ENCODE measurements around the gene ZNRF1. TPM values are rescaled to one million over a fixed set of nuclear protein-coding genes. Genes with fewer than 3 reads are reported as not detected.

Gene ZNRF1
- total and polyA plus RNA-seq, 10 donors = 1.4 to 13.4 (median 6.4) TPM

DNA sequence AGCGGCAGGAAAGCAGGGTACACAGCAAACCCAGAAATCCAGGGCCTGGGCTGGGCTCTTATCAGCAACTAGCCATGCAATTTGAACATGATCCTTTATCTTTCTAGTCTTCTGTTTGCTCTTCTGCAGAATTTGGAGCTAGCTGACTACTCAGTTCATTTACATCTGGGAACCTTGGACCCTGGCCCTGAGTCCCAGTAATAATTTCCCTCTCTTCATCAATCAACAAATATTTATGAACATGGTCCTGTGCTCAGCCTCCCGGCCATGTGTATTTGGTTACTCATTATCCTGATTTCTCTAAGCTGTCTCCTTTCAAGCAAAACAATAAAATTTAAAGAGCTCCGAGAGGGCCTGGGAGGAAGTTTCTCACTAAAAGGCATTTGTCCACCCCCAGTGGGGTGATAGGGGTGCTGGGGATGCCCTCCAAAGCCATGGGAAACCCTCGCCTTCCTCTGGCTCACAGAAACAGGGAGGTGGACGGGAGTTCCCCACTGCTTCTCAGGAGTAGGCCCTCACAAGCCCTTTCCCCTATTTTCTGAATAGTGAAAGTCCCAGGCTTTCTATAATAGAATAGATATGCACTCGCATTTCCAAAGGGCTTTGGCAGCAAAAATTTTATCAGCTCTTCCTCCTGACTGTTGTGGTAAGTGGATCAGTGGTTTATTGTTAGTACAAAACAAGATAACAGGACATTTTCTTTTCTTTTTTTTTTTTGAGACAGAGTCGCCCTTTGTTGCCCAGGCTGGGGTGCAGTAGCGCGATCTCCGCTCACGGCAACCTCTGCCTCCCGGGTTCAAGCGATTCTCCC lies 7.0 kb upstream of the ZNRF1 start:
- Histone ChIP-seq H3K27me3 (replicated peaks in 1 of 7) (peaks cover 0 to 16% (median 0%) of the 10 kb centered on the region in 7 donors), H3K9me3 (no peaks in the 10 kb centered on the region), H3K27ac (no peak overlapping the region), H3K4me3 (no peak overlapping the region), H3K36me3 (no peaks in the 10 kb centered on the region), H3K4me1 (no peaks in the 10 kb centered on the region)
- no peak for DNase-seq
- TF ChIP-seq, protein P1, sequence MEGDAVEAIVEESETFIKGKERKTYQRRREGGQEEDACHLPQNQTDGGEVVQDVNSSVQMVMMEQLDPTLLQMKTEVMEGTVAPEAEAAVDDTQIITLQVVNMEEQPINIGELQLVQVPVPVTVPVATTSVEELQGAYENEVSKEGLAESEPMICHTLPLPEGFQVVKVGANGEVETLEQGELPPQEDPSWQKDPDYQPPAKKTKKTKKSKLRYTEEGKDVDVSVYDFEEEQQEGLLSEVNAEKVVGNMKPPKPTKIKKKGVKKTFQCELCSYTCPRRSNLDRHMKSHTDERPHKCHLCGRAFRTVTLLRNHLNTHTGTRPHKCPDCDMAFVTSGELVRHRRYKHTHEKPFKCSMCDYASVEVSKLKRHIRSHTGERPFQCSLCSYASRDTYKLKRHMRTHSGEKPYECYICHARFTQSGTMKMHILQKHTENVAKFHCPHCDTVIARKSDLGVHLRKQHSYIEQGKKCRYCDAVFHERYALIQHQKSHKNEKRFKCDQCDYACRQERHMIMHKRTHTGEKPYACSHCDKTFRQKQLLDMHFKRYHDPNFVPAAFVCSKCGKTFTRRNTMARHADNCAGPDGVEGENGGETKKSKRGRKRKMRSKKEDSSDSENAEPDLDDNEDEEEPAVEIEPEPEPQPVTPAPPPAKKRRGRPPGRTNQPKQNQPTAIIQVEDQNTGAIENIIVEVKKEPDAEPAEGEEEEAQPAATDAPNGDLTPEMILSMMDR (IDR thresholded peaks at IDR 0.05 in 8 of 11, conservative IDR thresholded peaks at IDR 0.05 in 3 of 11) = no peak
- TF ChIP-seq POLR2A (IDR thresholded peaks at IDR 0.05) (no peak), POLR2AphosphoS5 (IDR thresholded peaks at IDR 0.05) (no peak)
- intact Hi-C loops (cut with DNase I; ENCODE audit: low total_unique reads) = no loop called here
- WGBS, 5 donors = 66 to 78% (median 76%) methylated on average over 13 of the region's 13 CpGs

DNA sequence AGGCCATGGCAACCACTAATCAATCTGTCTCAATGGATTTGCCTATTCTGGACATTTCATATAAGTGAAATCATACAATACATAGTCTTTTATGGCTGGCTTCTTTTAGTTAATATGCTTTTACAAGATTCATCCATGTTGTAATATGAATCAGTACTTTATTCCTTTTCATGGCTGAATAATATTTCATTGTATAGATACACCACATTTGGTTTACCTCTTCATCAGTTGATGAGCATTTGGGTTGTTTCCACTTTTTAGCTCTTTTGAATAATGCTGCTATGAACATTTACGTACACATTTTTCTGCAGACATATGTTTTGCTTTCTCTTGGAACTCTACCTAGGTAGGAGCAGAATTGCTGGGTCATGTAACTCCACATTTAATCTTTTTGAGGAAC lies 2.8 kb upstream of the ZNRF1 start:
- peaks cover 0 to 39% (median 17%) of the 10 kb centered on the region in 7 donors for H3K27me3 ChIP-seq (replicated peaks in 1 of 7)
- no peak overlapping the region for H3K4me3 ChIP-seq
- TF ChIP-seq POLR2A (IDR thresholded peaks at IDR 0.05) (no peak), POLR2AphosphoS5 (IDR thresholded peaks at IDR 0.05) (no peak)
- TF ChIP-seq, protein P1 (IDR thresholded peaks at IDR 0.05 in 8 of 11, conservative IDR thresholded peaks at IDR 0.05 in 3 of 11) = no peak
- H3K27ac ChIP-seq = no peak overlapping the region
- intact Hi-C loops (cut with DNase I; ENCODE audit: low total_unique reads) = no loop called here
- 88 to 100% (median 97%) methylated on average over 1 of the region's 1 CpG for WGBS, 5 donors
- H3K4me1 ChIP-seq = peaks cover 13 to 28% (median 24%) of the 10 kb centered on the region in 6 donors
- no peaks in the 10 kb centered on the region for H3K9me3 ChIP-seq
- H3K36me3 ChIP-seq = no peaks in the 10 kb centered on the region
- no peak for DNase-seq

DNA sequence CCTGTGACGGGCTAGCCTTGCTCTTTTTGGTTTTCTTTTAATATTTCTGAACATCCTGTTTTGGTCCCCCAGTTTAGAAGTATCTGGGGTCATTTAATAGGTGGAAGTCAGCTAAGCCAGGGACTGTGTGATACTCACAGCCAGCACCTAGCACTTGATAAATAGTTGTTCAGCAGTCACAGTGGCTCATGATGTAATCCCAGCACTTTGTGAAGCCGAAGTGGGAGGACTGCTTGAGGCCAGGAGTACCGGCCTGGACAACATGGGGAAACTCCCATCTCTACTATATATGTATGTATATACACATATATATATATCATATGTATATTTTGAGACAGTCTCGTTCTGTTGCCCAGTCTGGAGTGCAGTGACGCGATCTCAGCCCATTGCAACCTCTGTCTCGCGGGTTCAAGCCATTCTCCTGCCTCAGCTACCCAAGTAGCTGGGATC lies 1.8 kb upstream of the ZNRF1 start:
- H3K4me1 ChIP-seq = peaks cover 13 to 39% (median 27%) of the 10 kb centered on the region in 6 donors
- TF ChIP-seq POLR2AphosphoS5 (IDR thresholded peaks at IDR 0.05) (no peak), POLR2A (IDR thresholded peaks at IDR 0.05) (no peak)
- TF ChIP-seq, protein P1 (IDR thresholded peaks at IDR 0.05 in 8 of 11, conservative IDR thresholded peaks at IDR 0.05 in 3 of 11) = no peak
- H3K9me3 ChIP-seq = no peaks in the 10 kb centered on the region
- WGBS, 5 donors = 82 to 89% (median 85%) methylated on average over 8 of the region's 8 CpGs
- H3K27me3 ChIP-seq (replicated peaks in 1 of 7) = peaks cover 0 to 40% (median 17%) of the 10 kb centered on the region in 7 donors
- no peak overlapping the region for H3K27ac ChIP-seq
- H3K4me3 ChIP-seq = no peak overlapping the region
- no peaks in the 10 kb centered on the region for H3K36me3 ChIP-seq
- intact Hi-C loops (cut with DNase I; ENCODE audit: low total_unique reads) = no loop called here
- no peak for DNase-seq

DNA sequence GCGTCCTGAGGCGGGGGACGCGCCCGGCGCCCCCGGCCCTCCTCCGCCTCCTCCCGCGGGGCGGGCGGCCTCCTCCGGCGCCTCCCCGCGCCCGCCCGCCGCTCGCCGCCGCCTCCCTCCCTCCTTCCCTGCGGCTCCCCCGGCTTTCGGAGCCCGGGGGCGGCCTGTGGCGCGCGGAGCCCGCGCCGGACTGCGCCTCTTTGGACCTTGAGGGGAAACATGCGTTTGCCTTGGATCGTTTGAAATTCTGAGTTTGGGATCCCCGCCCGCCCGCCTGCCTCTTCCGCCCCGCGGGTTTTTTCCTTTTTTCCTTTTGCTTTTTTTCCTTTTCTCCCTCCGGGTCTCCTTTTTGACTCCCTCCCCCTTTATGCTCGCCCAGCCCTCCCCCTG lies 390 bp downstream of the ZNRF1 start:
- peak; percentile 85 for DNase-seq
- peaks cover 13 to 47% (median 27%) of the 10 kb centered on the region in 6 donors for H3K4me1 ChIP-seq
- TF ChIP-seq POLR2AphosphoS5 (IDR thresholded peaks at IDR 0.05) = no peak
- no peak for TF ChIP-seq POLR2A (IDR thresholded peaks at IDR 0.05)
- TF ChIP-seq, protein P1 (IDR thresholded peaks at IDR 0.05 in 8 of 11, conservative IDR thresholded peaks at IDR 0.05 in 3 of 11) = no peak
- peaks cover 0 to 40% (median 17%) of the 10 kb centered on the region in 7 donors for H3K27me3 ChIP-seq (replicated peaks in 1 of 7)
- WGBS, 5 donors = 0 to 2% (median 1%) methylated on average over 24 to 44 of the region's 44 CpGs
- H3K9me3 ChIP-seq = no peaks in the 10 kb centered on the region
- intact Hi-C loops (cut with DNase I; ENCODE audit: low total_unique reads) = loop anchor here (2.0 kb wide), 1 partner anchor 108 kb away; no protein-coding TSS in a partner anchor
- peak overlapping the region; percentile 51 to 85 (median 66) for H3K4me3 ChIP-seq
- no peaks in the 10 kb centered on the region for H3K36me3 ChIP-seq
- H3K27ac ChIP-seq = peak overlapping the region in 7 of 8 donors; percentile 26 to 83 (median 59)
